HCT116 (cell line): Measurements from ENCODE around the gene RUNX2. TPM values are rescaled to one million over a fixed set of nuclear protein-coding genes. Genes with fewer than 3 reads are reported as not detected.

Experiments used
- ATAC-seq: fragments of 200-7000 bp; cut with Tn5 transposase; 2 replicates; pipeline ENCODE4 v1.9.1; 2020; ENCODE audit warnings: mild to moderate bottlenecking, moderate library complexity
- BruUV-seq: library from RNA; stranded (reverse); fragments of 400-500 nt; replicated peaks from 2 replicates; lab custom pipeline; 2021; lab: Mats Ljungman, UMichigan
- CTCF ChIA-PET: fragments of 300-600 bp; sonication (Branson Sonifier 250); formaldehyde crosslinking; loops from one replicate; lab custom pipeline; 2021; ENCODE audit warnings: antibody characterized with exemption; lab: Charles Lee
- POLR2A ChIA-PET: fragments of 300-600, 350-600 bp; sonication (Branson Sonifier 250); formaldehyde crosslinking; loops from one replicate; lab custom pipeline; 2021; ENCODE audit warnings: antibody characterized with exemption; lab: Charles Lee
- RAD21 ChIA-PET, 2 experiments: fragments of 300-600 bp; sonication (Branson Sonifier 250); formaldehyde crosslinking; loops; one replicate each; lab custom pipeline; 2023; ENCODE audit warnings: low total read pairs in 2 of 2; ENCODE audit not compliant: uncharacterized antibody in 2 of 2, unreplicated experiment in 2 of 2, low non-redundant PET in 1 of 2; lab: Charles Lee
- DNase-seq: peaks from one replicate; pipeline ENCODE4 v3.0.0-alpha.2; 2010; ENCODE audit warnings: low read depth, low spot score
- H2AFZ ChIP-seq: fragments of 200-600 bp; shearing (Covaris generic), sonication (generic); 2 replicates; pipeline ENCODE4 v1.6.1; 2017; ENCODE audit warnings: low read depth, mixed run types, mixed read lengths, antibody characterized with exemption, low read length; ENCODE audit not compliant: poor library complexity, severe bottlenecking
- H3K27ac ChIP-seq: 2 replicates; pipeline ENCODE4 v1.5.1; 2012; ENCODE audit warnings: low read depth, low read length
- H3K27me3 ChIP-seq: fragments of 200-600 bp; sonication (generic); 2 replicates; pipeline ENCODE4 v1.6.1; 2016; ENCODE audit warnings: mixed run types, low read length, mixed read lengths; ENCODE audit not compliant: insufficient read depth
- H3K36me3 ChIP-seq, 2 experiments: fragments of 200-500 bp in 1 of 2; fragments of 200-600 bp in 1 of 2; sonication (Bioruptor generic) in 1 of 2; sonication (generic) in 1 of 2; 2 replicates each; pipeline versions ENCODE4 v1.5.1 to v1.6.1; 2014 to 2016; ENCODE audit warnings: low read length in 2 of 2, inconsistent platforms in 1 of 2, mixed read lengths in 1 of 2, mixed run types in 1 of 2; ENCODE audit not compliant: insufficient read depth in 2 of 2, control insufficient read depth in 1 of 2
- H3K4me1 ChIP-seq, 2 experiments: fragments of 200-600 bp in 1 of 2; sonication (generic) in 1 of 2; 2 replicates each; pipeline versions ENCODE4 v1.5.1 to v1.6.1; 2012 to 2017; ENCODE audit warnings: low read length in 2 of 2, inconsistent platforms in 1 of 2, mild to moderate bottlenecking in 1 of 2, mixed read lengths in 1 of 2, mixed run types in 1 of 2, moderate library complexity in 1 of 2; ENCODE audit not compliant: insufficient read depth in 2 of 2, control insufficient read depth in 1 of 2
- H3K4me2 ChIP-seq: fragments of 200-600 bp; sonication (generic); 2 replicates; pipeline ENCODE4 v1.6.1; 2017; ENCODE audit warnings: mixed run types, low read length, mixed read lengths
- H3K4me3 ChIP-seq, 2 experiments: fragments of 200-600 bp in 1 of 2; sonication (generic) in 1 of 2; replicated peaks in 1 of 2; 2 replicates each; pipeline ENCODE4 v1.5.1; 2011 to 2016; ENCODE audit warnings: low read length in 2 of 2, control low read depth in 1 of 2, low read depth in 1 of 2, mild to moderate bottlenecking in 1 of 2, mixed read lengths in 1 of 2, mixed run types in 1 of 2
- H3K79me2 ChIP-seq: fragments of 200-600 bp; sonication (generic); 2 replicates; pipeline ENCODE4 v1.6.1; 2017; ENCODE audit warnings: mild to moderate bottlenecking, mixed run types, low read length, moderate library complexity, mixed read lengths; ENCODE audit not compliant: insufficient read depth
- H3K9ac ChIP-seq: fragments of 200-600 bp; sonication (generic); 2 replicates; pipeline ENCODE4 v1.6.1; 2016; ENCODE audit warnings: low read length, mixed read lengths
- H3K9me2 ChIP-seq: fragments of 200-600 bp; sonication (generic), shearing (Covaris generic); 2 replicates; pipeline ENCODE4 v1.6.1; 2017; ENCODE audit warnings: mixed run types, mild to moderate bottlenecking, moderate library complexity; ENCODE audit not compliant: insufficient read depth
- H3K9me3 ChIP-seq, 2 experiments: fragments of 200-500 bp in 1 of 2; fragments of 200-600 bp in 1 of 2; sonication (Bioruptor generic) in 1 of 2; sonication (generic) in 1 of 2; 2 replicates each; pipeline ENCODE4 v1.6.1; 2014 to 2017; ENCODE audit warnings: low read length in 2 of 2, mixed read lengths in 2 of 2, inconsistent platforms in 1 of 2, low read depth in 1 of 2, mild to moderate bottlenecking in 1 of 2, mixed run types in 1 of 2, moderate library complexity in 1 of 2; ENCODE audit not compliant: control insufficient read depth in 1 of 2, insufficient read depth in 1 of 2
- H4K20me1 ChIP-seq: fragments of 200-600 bp; sonication (generic), shearing (Covaris generic); 2 replicates; pipeline ENCODE4 v1.6.1; 2017; ENCODE audit warnings: mixed run types, mild to moderate bottlenecking, moderate library complexity; ENCODE audit not compliant: insufficient read depth
- ATF3 ChIP-seq: IDR thresholded peaks from 2 replicates; pipeline ENCODE4 v1.6.1; 2012
- CEBPB ChIP-seq: IDR thresholded peaks from 2 replicates; pipeline ENCODE4 v1.6.1; 2012; ENCODE audit warnings: low read depth
- EGR1 ChIP-seq: IDR thresholded peaks from 2 replicates; pipeline ENCODE4 v1.6.1; 2012; ENCODE audit warnings: low read depth
- ELF1 ChIP-seq: IDR thresholded peaks from 2 replicates; pipeline ENCODE4 v1.6.1; 2012; ENCODE audit warnings: low read depth, borderline replicate concordance
- EZH2 ChIP-seq: fragments of 200-600 bp; sonication (generic); IDR thresholded peaks from 2 replicates; pipeline ENCODE4 v1.6.1; 2017; ENCODE audit warnings: antibody characterized with exemption, mixed run types
- EZH2phosphoT487 ChIP-seq: fragments of 200-600 bp; IDR thresholded peaks from 2 replicates; pipeline ENCODE4 v1.6.1; 2018; ENCODE audit warnings: antibody characterized with exemption, borderline replicate concordance
- FOSL1 ChIP-seq: IDR thresholded peaks from 2 replicates; pipeline ENCODE4 v1.6.1; 2012; ENCODE audit warnings: low read depth
- JUND ChIP-seq: IDR thresholded peaks from 2 replicates; pipeline ENCODE4 v1.6.1; 2012
- MAX ChIP-seq: IDR thresholded peaks from 2 replicates; pipeline ENCODE4 v1.6.1; 2012
- POLR2A ChIP-seq: IDR thresholded peaks from 2 replicates; pipeline ENCODE4 v1.7.0; 2011; ENCODE audit warnings: borderline replicate concordance; ENCODE audit not compliant: insufficient read depth, insufficient read length; ENCODE audit errors: extremely low read depth
- POLR2AphosphoS5 ChIP-seq: IDR thresholded peaks from 2 replicates; pipeline ENCODE4 v1.6.1; 2011; ENCODE audit warnings: mild to moderate bottlenecking, low read depth, low read length, moderate library complexity
- RAD21 ChIP-seq: IDR thresholded peaks from 2 replicates; pipeline ENCODE4 v1.6.1; 2012; ENCODE audit warnings: low read depth, mild to moderate bottlenecking
- REST ChIP-seq: IDR thresholded peaks from 2 replicates; pipeline ENCODE4 v1.6.1; 2012; ENCODE audit warnings: low read depth
- SIN3A ChIP-seq: IDR thresholded peaks from 2 replicates; pipeline ENCODE4 v1.6.1; 2012; ENCODE audit warnings: low read depth
- SRF ChIP-seq: IDR thresholded peaks from 2 replicates; pipeline ENCODE4 v1.6.1; 2012; ENCODE audit warnings: low read depth
- TCF7L2 ChIP-seq: IDR thresholded peaks from 2 replicates; pipeline ENCODE4 v1.7.0; 2011; ENCODE audit warnings: borderline replicate concordance, inconsistent platforms; ENCODE audit not compliant: insufficient read depth, insufficient read length; ENCODE audit errors: extremely low read depth
- YY1 ChIP-seq: IDR thresholded peaks from 2 replicates; pipeline ENCODE4 v1.6.1; 2011; ENCODE audit warnings: low read length, low read depth, moderate library complexity, mild to moderate bottlenecking; ENCODE audit not compliant: insufficient replicate concordance; ENCODE audit errors: extremely low read depth
- ZBTB33 ChIP-seq: IDR thresholded peaks from 2 replicates; pipeline ENCODE4 v1.6.1; 2011; ENCODE audit warnings: mild to moderate bottlenecking, low read length, moderate library complexity; ENCODE audit not compliant: insufficient replicate concordance; ENCODE audit errors: extremely low read depth
- ZFX ChIP-seq: fragments of 450-650 bp; IDR thresholded peaks from 2 replicates; pipeline ENCODE4 v1.6.1; 2017
- ZNF274 ChIP-seq: fragments of 200-500 bp; sonication (Bioruptor generic); IDR thresholded peaks from 2 replicates; pipeline ENCODE4 v1.6.1; 2014; ENCODE audit warnings: mild to moderate bottlenecking, low read depth, low read length, inconsistent platforms
- intact Hi-C: fragments of 100-400 bp; cut with micrococcal nuclease; formaldehyde crosslinking; loops from 2 replicates; pipeline ENCODE4 v1.10.0; 2022
- total RNA-seq: library from RNA; stranded (reverse); gene quantifications from one replicate; pipeline ENCODE4 v1.2.1, GENCODE V29; 2021; ENCODE audit not compliant: unreplicated experiment

The RUNX2 gene
- total RNA-seq, 1 experiment from 2014 or later, result 1.1 TPM

GRCh38 chr6:45350186-45350710 is 22.1 kb downstream of the RUNX2 start:
- Histone ChIP-seq H3K4me2 (no peak overlapping the region), H3K4me3 (no peak overlapping the region), H3K9me2 (no peaks in the 10 kb centered on the region), H3K27ac (no peak overlapping the region), H3K79me2 (no peaks in the 10 kb centered on the region), H4K20me1 (no peaks in the 10 kb centered on the region), H3K27me3 (no peaks in the 10 kb centered on the region), H2AFZ (no peak overlapping the region), H3K4me1 (no peaks in the 10 kb centered on the region), H3K9ac (no peak overlapping the region), H3K36me3 (no peaks in the 10 kb centered on the region), H3K9me3 (no peaks in the 10 kb centered on the region)
- RAD21 ChIA-PET, result no interaction called here
- CTCF ChIA-PET, result interaction anchor here (1.4 kb wide), 1 partner anchor 11 kb away, joined by 3 read pairs; no protein-coding TSS in a partner anchor
- no TSS peak for BruUV-seq
- ATAC-seq (no peak), DNase-seq (no peak)
- intact Hi-C loops, result no loop called here
- POLR2A ChIA-PET, result no interaction called here
- TF ChIP-seq ZNF274 (no peak), TCF7L2 (no peak), POLR2A (no peak), SRF (no peak), CEBPB (no peak), ELF1 (no peak), EGR1 (no peak), REST (no peak), ATF3 (no peak), SIN3A (no peak), EZH2phosphoT487 (no peak), YY1 (no peak), MAX (no peak), EZH2 (no peak), RAD21 (no peak), ZBTB33 (no peak), ZFX (no peak), POLR2AphosphoS5 (no peak), FOSL1 (no peak), JUND (no peak)
